Ishikawa (cell line): Measurements from ENCODE around the gene FBXW8.

Experiments
- EGR1 ChIP-seq: IDR thresholded peaks from 2 replicates; pipeline ENCODE4 v1.6.1; 2012
- EP300 ChIP-seq: IDR thresholded peaks from 2 replicates; pipeline ENCODE4 v1.6.1; 2012; ENCODE audit warnings: borderline replicate concordance
- FOXM1 ChIP-seq: IDR thresholded peaks from 2 replicates; pipeline ENCODE4 v1.6.1; 2012; ENCODE audit warnings: low read depth, borderline replicate concordance
- TAF1 ChIP-seq: IDR thresholded peaks from 2 replicates; pipeline ENCODE4 v1.6.1; 2012; ENCODE audit warnings: low read depth, mild to moderate bottlenecking
- YY1 ChIP-seq: IDR thresholded peaks from 2 replicates; pipeline ENCODE4 v1.6.1; 2012; ENCODE audit warnings: low read depth
- TF ChIP-seq, protein P1 (sequence below): IDR thresholded peaks from 2 replicates; pipeline ENCODE4 v1.6.1; 2012

- TF ChIP-seq FOXM1 (no peak), YY1 (no peak), EP300 (no peak), EGR1 (no peak), TAF1 (no peak)
- TF ChIP-seq, protein P1, sequence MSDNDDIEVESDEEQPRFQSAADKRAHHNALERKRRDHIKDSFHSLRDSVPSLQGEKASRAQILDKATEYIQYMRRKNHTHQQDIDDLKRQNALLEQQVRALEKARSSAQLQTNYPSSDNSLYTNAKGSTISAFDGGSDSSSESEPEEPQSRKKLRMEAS, result no peak
These were observed 22.9 kb upstream of the FBXW8 start for GRCh38 chr12:116887897-116888296.
